Stimulated activated naive CD8-positive, alpha-beta T cell treated with anti-CD3 and anti-CD28 coated beads, Interleukin-15, Interleukin-2, amounts not matched to agents 100 ng/mL and 50 ng/mL, for 24 hours (primary cell): ENCODE results near the gene TMEM126A.
A peak's percentile ranks its signal among the peaks of the same experiment; 100 is the strongest.

Experiments
- H3K27ac Mint-ChIP-seq: one replicate; pipeline ENCODE4 v1.8.0; 2021; ENCODE audit warnings: mild to moderate bottlenecking, mixed read lengths
- H3K27me3 Mint-ChIP-seq: one replicate; pipeline ENCODE4 v1.8.0; 2021; ENCODE audit warnings: mixed read lengths
- H3K36me3 Mint-ChIP-seq: one replicate; pipeline ENCODE4 v1.8.0; 2021; ENCODE audit warnings: low read depth, mixed read lengths
- H3K4me1 Mint-ChIP-seq: one replicate; pipeline ENCODE4 v1.8.0; 2021; ENCODE audit warnings: low read depth, mixed read lengths
- H3K4me3 Mint-ChIP-seq: one replicate; pipeline ENCODE4 v1.8.0; 2021; ENCODE audit warnings: mild to moderate bottlenecking, mixed read lengths
- H3K9me3 Mint-ChIP-seq: one replicate; pipeline ENCODE4 v1.8.0; 2021; ENCODE audit warnings: mixed read lengths

TMEM126A gene

DNA sequence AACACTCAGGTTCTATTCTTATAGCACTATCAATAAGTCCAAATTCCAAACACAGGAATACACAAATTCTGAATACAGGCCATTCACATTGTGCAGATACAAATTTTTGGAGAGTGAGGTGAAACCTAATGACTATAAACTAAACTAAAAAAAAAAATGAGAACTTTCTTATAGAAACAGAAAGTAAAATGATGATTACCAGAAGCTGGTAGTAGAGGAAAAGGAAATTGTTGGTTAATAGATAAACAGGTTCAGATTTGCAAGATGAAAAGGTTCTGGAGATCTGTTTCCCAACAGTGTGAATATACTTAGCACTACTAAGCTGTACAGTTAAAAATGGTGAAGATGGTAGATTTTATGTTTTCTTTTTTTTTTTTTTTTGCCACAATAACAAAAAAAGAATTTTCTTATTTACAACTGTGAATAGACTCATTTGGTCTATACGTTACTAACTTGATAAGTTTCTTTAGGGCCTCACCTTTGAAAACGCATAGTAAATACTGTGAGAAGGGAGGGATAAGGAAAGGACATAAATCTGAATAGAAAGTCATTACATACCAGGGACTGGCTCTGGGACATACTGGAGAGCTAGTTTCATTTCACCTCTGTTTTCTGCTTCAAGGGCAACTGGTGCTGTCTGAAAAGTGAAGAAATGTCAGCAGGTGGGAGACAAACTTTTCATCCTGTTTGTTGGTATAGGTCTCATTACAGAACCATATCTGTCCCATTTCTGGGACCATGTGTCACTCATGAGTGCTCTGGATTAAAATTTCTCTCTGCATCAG, 52.4 kb downstream of the TMEM126A start:
- H3K27ac Mint-ChIP-seq, result peak overlapping the region; percentile 15
- H3K36me3 Mint-ChIP-seq, result no peaks in the 10 kb centered on the region
- no peaks in the 10 kb centered on the region for H3K9me3 Mint-ChIP-seq
- peaks cover 32% of the 10 kb centered on the region for H3K4me1 Mint-ChIP-seq
- H3K4me3 Mint-ChIP-seq, result peak overlapping the region; percentile 22
- H3K27me3 Mint-ChIP-seq, result no peaks in the 10 kb centered on the region

DNA sequence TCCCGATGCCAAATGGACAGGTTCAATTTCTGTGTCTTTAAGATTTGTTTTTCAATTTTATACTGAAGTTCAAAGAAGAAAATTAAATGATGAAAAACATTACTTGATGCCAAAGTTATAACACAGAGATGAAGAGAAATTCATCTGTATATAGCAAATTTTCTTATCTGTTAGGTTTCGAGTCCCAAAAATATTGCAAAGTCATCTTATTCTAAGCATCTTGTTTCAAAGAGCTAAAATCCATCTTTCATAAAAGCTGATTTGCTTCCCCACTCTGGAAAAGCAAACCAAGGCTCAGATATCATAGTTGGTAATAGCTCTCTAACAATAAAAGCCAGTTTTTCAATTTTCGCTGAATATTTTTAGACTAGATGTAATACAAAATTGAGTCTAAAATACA, 57.2 kb downstream of the TMEM126A start:
- Mint-ChIP-seq H3K4me1 (peaks cover 9% of the 10 kb centered on the region), H3K9me3 (no peaks in the 10 kb centered on the region), H3K36me3 (no peaks in the 10 kb centered on the region), H3K27me3 (no peaks in the 10 kb centered on the region), H3K27ac (no peak overlapping the region), H3K4me3 (no peak overlapping the region)

DNA sequence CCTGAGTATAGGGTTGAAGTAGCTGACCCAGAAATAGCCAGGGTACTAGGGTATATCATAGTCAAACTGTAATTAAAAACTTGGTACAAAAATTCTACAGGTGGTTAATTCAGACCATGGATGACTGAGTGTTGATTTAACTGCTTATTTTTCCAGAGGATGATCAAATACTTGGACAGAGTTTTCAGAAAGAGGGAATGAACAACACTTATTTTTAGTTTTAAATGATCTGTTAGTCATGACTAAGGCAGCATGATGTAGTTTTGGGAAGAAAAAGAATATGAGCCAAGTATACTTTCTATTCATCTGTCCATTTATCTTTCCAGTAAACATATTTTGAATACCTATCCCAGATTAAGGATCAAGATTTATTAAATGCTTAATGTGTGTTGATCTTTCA, 58.0 kb downstream of the TMEM126A start:
- Mint-ChIP-seq H3K4me1 (peaks cover under 1% of the 10 kb centered on the region), H3K27ac (no peak overlapping the region)

More for the DNA sequence above, 58.0 kb downstream of the TMEM126A start:
- H3K4me3 Mint-ChIP-seq, result no peak overlapping the region
- H3K36me3 Mint-ChIP-seq, result no peaks in the 10 kb centered on the region
- H3K27me3 Mint-ChIP-seq, result no peaks in the 10 kb centered on the region
- no peaks in the 10 kb centered on the region for H3K9me3 Mint-ChIP-seq
